Hepatocyte (in vitro differentiated cells): ENCODE results near the gene AOC3. TPM values are rescaled to one million over a fixed set of nuclear protein-coding genes. Genes with fewer than 3 reads are reported as not detected.

Experiments used
- DNase-seq: peaks from one replicate; pipeline ENCODE4 v3.0.0-alpha.2; 2016; ENCODE audit warnings: low spot score
- H2AFZ ChIP-seq: fragments of 200-600 bp; sonication (generic); 2 replicates; pipeline ENCODE4 v1.6.0; 2016; ENCODE audit warnings: antibody characterized with exemption, mild to moderate bottlenecking
- H3K27ac ChIP-seq: fragments of 200-600 bp; sonication (generic); 2 replicates; pipeline ENCODE4 v1.5.1; 2016; ENCODE audit warnings: mild to moderate bottlenecking
- H3K27me3 ChIP-seq: fragments of 200-600 bp; sonication (generic); 2 replicates; pipeline ENCODE4 v1.6.1; 2016
- H3K36me3 ChIP-seq: fragments of 200-600 bp; sonication (generic); replicated peaks from 2 replicates; pipeline ENCODE4 v1.5.1; 2016; ENCODE audit warnings: low read depth; ENCODE audit not compliant: insufficient read depth
- H3K4me1 ChIP-seq: fragments of 200-600 bp; sonication (generic); 2 replicates; pipeline ENCODE4 v1.5.1; 2016; ENCODE audit warnings: mild to moderate bottlenecking, moderate library complexity; ENCODE audit not compliant: insufficient read depth
- H3K4me2 ChIP-seq: fragments of 200-600 bp; sonication (generic); 2 replicates; pipeline ENCODE4 v1.6.0; 2016
- H3K4me3 ChIP-seq: fragments of 200-600 bp; sonication (generic); 2 replicates; pipeline ENCODE4 v1.5.1; 2016; ENCODE audit warnings: mild to moderate bottlenecking
- H3K79me2 ChIP-seq: fragments of 200-600 bp; sonication (generic); 2 replicates; pipeline ENCODE4 v1.6.0; 2017; ENCODE audit warnings: mild to moderate bottlenecking
- H3K9me2 ChIP-seq: fragments of 200-600 bp; sonication (generic); replicated peaks from 2 replicates; pipeline ENCODE4 v1.6.0; 2017; ENCODE audit warnings: mild to moderate bottlenecking; ENCODE audit not compliant: insufficient read depth
- H3K9me3 ChIP-seq: fragments of 200-600 bp; sonication (generic); 2 replicates; pipeline ENCODE4 v1.5.1; 2016; ENCODE audit warnings: low read depth, mild to moderate bottlenecking
- H4K20me1 ChIP-seq: fragments of 200-600 bp; sonication (generic); 2 replicates; pipeline ENCODE4 v1.6.0; 2016; ENCODE audit warnings: mild to moderate bottlenecking; ENCODE audit not compliant: insufficient read depth, poor library complexity, severe bottlenecking
- EZH2 ChIP-seq: fragments of 200-600 bp; sonication (generic); IDR thresholded peaks from 2 replicates; pipeline ENCODE4 v1.6.1; 2016; ENCODE audit warnings: antibody characterized with exemption, mild to moderate bottlenecking, borderline replicate concordance
- EZH2phosphoT487 ChIP-seq: fragments of 200-600 bp; sonication (generic); IDR thresholded peaks from one replicate; pipeline ENCODE4 v1.6.1; 2018; ENCODE audit warnings: antibody characterized with exemption, mild to moderate bottlenecking, low read depth, moderate library complexity; ENCODE audit not compliant: unreplicated experiment, severe bottlenecking
- WGBS: methylation state at CpG from one replicate; pipeline ENCODE4 v1.1.6; 2016; ENCODE audit warnings: low lambda C conversion rate; ENCODE audit errors: missing lambda C conversion rate; 5-methylcytosine and 5-hydroxymethylcytosine counted together
- polyA plus RNA-seq: library from polyadenylated mRNA; unstranded; fragments of >200 nt; fragmentation: Nextera tagmentation; extraction: Ambion mirVana; gene quantifications from 2 replicates; pipeline ENCODE4 v1.2.1, GENCODE V29; 2016
- total RNA-seq: library from RNA; depleted of rRNA; stranded (reverse); fragments of >200 nt; gene quantifications from 2 replicates; pipeline ENCODE4 v1.2.3, GENCODE V29; 2014
- TF ChIP-seq, protein P1 (sequence below): fragments of 200-600 bp; sonication (generic); IDR thresholded peaks from 2 replicates; pipeline ENCODE4 v1.5.1; 2016; ENCODE audit warnings: antibody characterized with exemption, mild to moderate bottlenecking; ENCODE audit not compliant: poor library complexity

The AOC3 gene
- total and polyA plus RNA-seq, 2 experiments from 2014 or later: 1.9 to 2.5 TPM

DNA sequence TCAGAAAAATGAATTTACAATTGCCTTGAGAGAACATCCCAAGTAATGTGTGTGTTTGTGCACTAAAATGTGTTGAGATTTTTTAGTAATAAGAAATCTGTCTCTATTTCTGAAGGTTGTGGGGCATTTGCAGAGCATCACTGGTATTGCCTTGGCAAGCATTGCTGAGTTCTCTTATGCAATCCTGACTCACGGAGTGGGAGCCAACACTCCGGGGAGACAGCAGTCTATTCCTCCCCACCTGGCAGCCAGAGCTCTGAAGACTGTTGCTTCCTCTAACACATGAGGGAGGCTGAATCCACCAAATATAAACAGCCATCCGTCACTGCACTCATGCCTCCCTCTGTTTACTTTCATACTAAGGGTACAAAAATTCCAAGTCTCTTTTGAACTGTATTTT, 41.7 kb upstream of the AOC3 start:
- H3K27me3 ChIP-seq: no peaks in the 10 kb centered on the region
- no peak overlapping the region for H3K27ac ChIP-seq
- H3K4me3 ChIP-seq: no peak overlapping the region
- no peaks in the 10 kb centered on the region for H3K79me2 ChIP-seq
- H3K9me2 ChIP-seq: no peaks in the 10 kb centered on the region
- H2AFZ ChIP-seq: no peak overlapping the region
- H3K9me3 ChIP-seq: no peaks in the 10 kb centered on the region
- H3K4me1 ChIP-seq: peaks cover 21% of the 10 kb centered on the region
- H3K4me2 ChIP-seq: no peak overlapping the region
- DNase-seq: no peak
- no peaks in the 10 kb centered on the region for H4K20me1 ChIP-seq
- TF ChIP-seq, protein P1, sequence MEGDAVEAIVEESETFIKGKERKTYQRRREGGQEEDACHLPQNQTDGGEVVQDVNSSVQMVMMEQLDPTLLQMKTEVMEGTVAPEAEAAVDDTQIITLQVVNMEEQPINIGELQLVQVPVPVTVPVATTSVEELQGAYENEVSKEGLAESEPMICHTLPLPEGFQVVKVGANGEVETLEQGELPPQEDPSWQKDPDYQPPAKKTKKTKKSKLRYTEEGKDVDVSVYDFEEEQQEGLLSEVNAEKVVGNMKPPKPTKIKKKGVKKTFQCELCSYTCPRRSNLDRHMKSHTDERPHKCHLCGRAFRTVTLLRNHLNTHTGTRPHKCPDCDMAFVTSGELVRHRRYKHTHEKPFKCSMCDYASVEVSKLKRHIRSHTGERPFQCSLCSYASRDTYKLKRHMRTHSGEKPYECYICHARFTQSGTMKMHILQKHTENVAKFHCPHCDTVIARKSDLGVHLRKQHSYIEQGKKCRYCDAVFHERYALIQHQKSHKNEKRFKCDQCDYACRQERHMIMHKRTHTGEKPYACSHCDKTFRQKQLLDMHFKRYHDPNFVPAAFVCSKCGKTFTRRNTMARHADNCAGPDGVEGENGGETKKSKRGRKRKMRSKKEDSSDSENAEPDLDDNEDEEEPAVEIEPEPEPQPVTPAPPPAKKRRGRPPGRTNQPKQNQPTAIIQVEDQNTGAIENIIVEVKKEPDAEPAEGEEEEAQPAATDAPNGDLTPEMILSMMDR: no peak
- TF ChIP-seq EZH2: no peak
- no peak for TF ChIP-seq EZH2phosphoT487
- WGBS: 67% methylated on average over 3 of the region's 3 CpGs
- H3K36me3 ChIP-seq: no peaks in the 10 kb centered on the region

DNA sequence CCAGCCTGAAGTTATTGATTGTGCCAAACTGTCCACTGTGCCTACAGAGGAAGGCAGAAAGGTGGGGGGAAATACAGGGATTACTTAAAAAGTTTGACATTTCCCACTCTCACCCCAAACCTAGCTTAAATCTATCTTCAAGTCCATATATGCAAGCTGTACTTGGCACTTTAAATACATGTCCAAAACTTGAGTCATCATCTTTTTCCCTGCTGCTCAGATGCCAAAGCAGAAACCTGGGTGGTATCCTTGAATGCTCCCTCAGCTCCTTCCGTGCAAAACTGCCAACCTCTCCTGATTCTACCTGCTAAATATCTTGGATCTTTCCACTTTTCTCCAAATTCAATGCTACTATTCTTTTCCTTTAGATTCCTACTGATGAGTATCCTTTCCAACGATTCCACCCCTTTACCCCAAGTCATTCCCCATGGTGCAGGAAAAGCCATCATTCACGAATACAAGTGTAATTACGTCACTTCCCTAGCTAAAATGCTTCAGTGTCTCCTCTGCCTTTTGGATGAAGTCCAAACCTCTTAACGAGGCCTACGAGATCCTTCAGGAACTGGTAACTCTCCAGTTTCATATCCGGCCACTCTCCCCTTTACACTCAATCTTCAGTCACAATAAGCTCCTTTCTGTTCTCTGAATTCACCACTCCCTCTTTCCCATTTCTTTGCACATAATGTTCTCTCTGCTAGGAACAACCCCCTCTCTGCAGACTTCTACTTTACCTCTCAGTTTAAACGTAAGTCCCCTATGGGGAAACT, 36.2 kb upstream of the AOC3 start:
- TF ChIP-seq EZH2: no peak
- TF ChIP-seq, protein P1: no peak
- TF ChIP-seq EZH2phosphoT487: no peak
- Histone ChIP-seq H3K4me2 (no peak overlapping the region), H4K20me1 (no peaks in the 10 kb centered on the region), H3K4me3 (no peak overlapping the region), H3K36me3 (peaks cover 6% of the 10 kb centered on the region), H3K9me3 (no peaks in the 10 kb centered on the region), H3K27me3 (no peaks in the 10 kb centered on the region), H3K4me1 (no peaks in the 10 kb centered on the region), H3K79me2 (peaks cover 2% of the 10 kb centered on the region), H2AFZ (no peak overlapping the region), H3K27ac (no peak overlapping the region), H3K9me2 (no peaks in the 10 kb centered on the region)
- WGBS: 93% methylated on average over 8 of the region's 8 CpGs
- DNase-seq: no peak

DNA sequence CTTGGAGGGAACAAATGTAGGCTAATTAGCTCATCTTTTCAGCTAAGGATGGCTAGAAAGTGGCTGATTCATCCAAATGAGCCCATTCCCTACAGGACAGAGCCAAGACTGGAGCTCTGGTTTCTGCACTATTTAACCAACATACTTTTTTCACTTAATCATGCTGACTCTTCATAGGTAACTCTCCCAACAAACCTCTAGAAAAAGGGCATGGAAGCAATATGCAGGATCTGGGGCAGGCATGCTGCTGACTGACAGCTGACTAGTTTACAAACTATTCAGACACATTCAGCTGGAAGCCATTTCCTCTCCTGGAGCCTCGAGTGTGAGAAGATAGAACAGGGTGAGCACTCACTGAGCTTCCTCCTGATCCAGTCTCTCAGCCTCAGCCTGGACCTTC, 33.1 kb upstream of the AOC3 start:
- H3K4me1 ChIP-seq: peaks cover 2% of the 10 kb centered on the region
- H3K36me3 ChIP-seq: peaks cover 6% of the 10 kb centered on the region
- 65% methylated on average over 1 of the region's 1 CpG for WGBS
- H3K4me3 ChIP-seq: no peak overlapping the region
- peaks cover 29% of the 10 kb centered on the region for H3K79me2 ChIP-seq
- no peaks in the 10 kb centered on the region for H3K9me3 ChIP-seq
- no peak overlapping the region for H3K27ac ChIP-seq
- H3K4me2 ChIP-seq: no peak overlapping the region
- H2AFZ ChIP-seq: no peak overlapping the region
- H3K9me2 ChIP-seq: no peaks in the 10 kb centered on the region
- no peaks in the 10 kb centered on the region for H3K27me3 ChIP-seq
- H4K20me1 ChIP-seq: no peaks in the 10 kb centered on the region
- no peak for DNase-seq
- TF ChIP-seq EZH2phosphoT487: no peak
- TF ChIP-seq, protein P1: no peak
